DND-41 (cell line): Measurements from ENCODE around the gene CCSER2.
A peak's percentile ranks its signal among the peaks of the same experiment; 100 is the strongest.

Source experiments
- ATAC-seq: fragments of 200-7000 bp; cut with Tn5 transposase; 3 replicates; pipeline ENCODE4 v1.9.1; 2021; ENCODE audit warnings: low read depth; ENCODE audit not compliant: insufficient read depth
- DNase-seq: peaks from one replicate; pipeline ENCODE4 v3.0.0-alpha.2; 2020
- H2AFZ ChIP-seq: 2 replicates; pipeline ENCODE4 v1.6.0; 2012; ENCODE audit warnings: low read depth, low read length
- H3K27ac ChIP-seq: 2 replicates; pipeline ENCODE4 v1.5.1; 2012; ENCODE audit warnings: low read length, inconsistent platforms
- H3K27me3 ChIP-seq: fragments of 200-600 bp; sonication (generic); 2 replicates; pipeline ENCODE4 v1.6.0; 2012; ENCODE audit warnings: low read length, mild to moderate bottlenecking, inconsistent platforms; ENCODE audit not compliant: insufficient read depth, poor library complexity
- H3K36me3 ChIP-seq: 2 replicates; pipeline ENCODE4 v1.5.1; 2012; ENCODE audit warnings: low read length, inconsistent platforms; ENCODE audit not compliant: insufficient read depth
- H3K4me1 ChIP-seq: 2 replicates; pipeline ENCODE4 v1.5.1; 2012; ENCODE audit warnings: mild to moderate bottlenecking, low read length; ENCODE audit not compliant: insufficient read depth
- H3K4me2 ChIP-seq: 2 replicates; pipeline ENCODE4 v1.6.0; 2012; ENCODE audit warnings: mild to moderate bottlenecking, moderate library complexity, low read length, inconsistent platforms; ENCODE audit not compliant: insufficient read depth
- H3K4me3 ChIP-seq, 2 experiments: fragments of 200-600 bp in 1 of 2; shearing (Covaris generic) in 1 of 2; 2 replicates each; pipeline ENCODE4 v1.5.1; 2012 to 2016; ENCODE audit warnings: inconsistent platforms in 2 of 2, low read length in 2 of 2, mild to moderate bottlenecking in 2 of 2, low read depth in 1 of 2, moderate library complexity in 1 of 2
- H3K79me2 ChIP-seq: 2 replicates; pipeline ENCODE4 v1.6.0; 2012; ENCODE audit warnings: low read length, inconsistent platforms; ENCODE audit not compliant: insufficient read depth
- H3K9ac ChIP-seq: 2 replicates; pipeline ENCODE4 v1.6.0; 2012; ENCODE audit warnings: low read depth, mild to moderate bottlenecking, inconsistent platforms, low read length, moderate library complexity
- H3K9me3 ChIP-seq: 2 replicates; pipeline ENCODE4 v1.5.1; 2012; ENCODE audit warnings: low read length, moderate library complexity, mild to moderate bottlenecking, inconsistent platforms; ENCODE audit not compliant: insufficient read depth, severe bottlenecking
- H4K20me1 ChIP-seq: 2 replicates; pipeline ENCODE4 v1.6.0; 2012; ENCODE audit warnings: low read length; ENCODE audit not compliant: insufficient read depth
- EZH2 ChIP-seq: IDR thresholded peaks from 3 replicates; pipeline ENCODE4 v1.6.1; 2012; ENCODE audit warnings: borderline replicate concordance, low read depth, mild to moderate bottlenecking, moderate library complexity, low read length, inconsistent platforms; ENCODE audit not compliant: severe bottlenecking
- TF ChIP-seq, protein P1 (sequence below): IDR thresholded peaks from 2 replicates; pipeline ENCODE4 v1.5.1; 2012; ENCODE audit warnings: borderline replicate concordance, low read length, moderate library complexity, mild to moderate bottlenecking; ENCODE audit not compliant: poor library complexity, severe bottlenecking; ENCODE audit errors: extremely low read depth

CCSER2 gene

GRCh38 chr10:84310470-84310869 is 17.9 kb upstream of the CCSER2 start:
- peaks cover 45% of the 10 kb centered on the region for H3K4me1 ChIP-seq
- no peak overlapping the region for H3K9ac ChIP-seq
- H4K20me1 ChIP-seq, result no peaks in the 10 kb centered on the region
- H3K4me2 ChIP-seq, result no peak overlapping the region
- no peak overlapping the region for H3K4me3 ChIP-seq
- TF ChIP-seq, protein P1, sequence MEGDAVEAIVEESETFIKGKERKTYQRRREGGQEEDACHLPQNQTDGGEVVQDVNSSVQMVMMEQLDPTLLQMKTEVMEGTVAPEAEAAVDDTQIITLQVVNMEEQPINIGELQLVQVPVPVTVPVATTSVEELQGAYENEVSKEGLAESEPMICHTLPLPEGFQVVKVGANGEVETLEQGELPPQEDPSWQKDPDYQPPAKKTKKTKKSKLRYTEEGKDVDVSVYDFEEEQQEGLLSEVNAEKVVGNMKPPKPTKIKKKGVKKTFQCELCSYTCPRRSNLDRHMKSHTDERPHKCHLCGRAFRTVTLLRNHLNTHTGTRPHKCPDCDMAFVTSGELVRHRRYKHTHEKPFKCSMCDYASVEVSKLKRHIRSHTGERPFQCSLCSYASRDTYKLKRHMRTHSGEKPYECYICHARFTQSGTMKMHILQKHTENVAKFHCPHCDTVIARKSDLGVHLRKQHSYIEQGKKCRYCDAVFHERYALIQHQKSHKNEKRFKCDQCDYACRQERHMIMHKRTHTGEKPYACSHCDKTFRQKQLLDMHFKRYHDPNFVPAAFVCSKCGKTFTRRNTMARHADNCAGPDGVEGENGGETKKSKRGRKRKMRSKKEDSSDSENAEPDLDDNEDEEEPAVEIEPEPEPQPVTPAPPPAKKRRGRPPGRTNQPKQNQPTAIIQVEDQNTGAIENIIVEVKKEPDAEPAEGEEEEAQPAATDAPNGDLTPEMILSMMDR, result no peak
- TF ChIP-seq EZH2, result no peak
- DNase-seq (no peak), ATAC-seq (no peak)
- H3K79me2 ChIP-seq, result no peaks in the 10 kb centered on the region
- no peaks in the 10 kb centered on the region for H3K9me3 ChIP-seq
- H3K27me3 ChIP-seq, result no peaks in the 10 kb centered on the region
- no peaks in the 10 kb centered on the region for H3K36me3 ChIP-seq
- peak overlapping the region; percentile 62 for H3K27ac ChIP-seq
- no peak overlapping the region for H2AFZ ChIP-seq

GRCh38 chr10:84311576-84311975 is 16.8 kb upstream of the CCSER2 start:
- Histone ChIP-seq H4K20me1 (no peaks in the 10 kb centered on the region), H3K4me2 (no peak overlapping the region), H3K4me3 (no peak overlapping the region), H3K9ac (no peak overlapping the region), H3K36me3 (no peaks in the 10 kb centered on the region), H3K27ac (no peak overlapping the region), H3K4me1 (peaks cover 45% of the 10 kb centered on the region), H3K9me3 (no peaks in the 10 kb centered on the region), H3K79me2 (no peaks in the 10 kb centered on the region), H3K27me3 (no peaks in the 10 kb centered on the region), H2AFZ (no peak overlapping the region)
- ATAC-seq (no peak), DNase-seq (no peak)
- no peak for TF ChIP-seq EZH2
- TF ChIP-seq, protein P1, result no peak

GRCh38 chr10:84312816-84313215 is 15.6 kb upstream of the CCSER2 start:
- H4K20me1 ChIP-seq, result no peaks in the 10 kb centered on the region

More at GRCh38 chr10:84312816-84313215, 15.6 kb upstream of the CCSER2 start:
- TF ChIP-seq, protein P1, result no peak
- Histone ChIP-seq H3K4me3 (no peak overlapping the region), H3K27me3 (no peaks in the 10 kb centered on the region), H3K9ac (no peak overlapping the region), H3K36me3 (no peaks in the 10 kb centered on the region), H2AFZ (no peak overlapping the region), H3K79me2 (no peaks in the 10 kb centered on the region), H3K9me3 (no peaks in the 10 kb centered on the region), H3K4me2 (no peak overlapping the region), H3K4me1 (peaks cover 33% of the 10 kb centered on the region), H3K27ac (no peak overlapping the region)
- ATAC-seq, result no peak
- no peak for DNase-seq
